Epithelial cell of proximal tubule (primary cell): ENCODE results near the gene SHISAL1. TPM values are rescaled to one million over a fixed set of nuclear protein-coding genes. Genes with fewer than 3 reads are reported as not detected.

Experiments
- DNase-seq: peaks from one replicate; pipeline ENCODE4 v3.0.0-alpha.2; 2011; ENCODE audit warnings: low read depth
- H3K4me3 ChIP-seq: 2 replicates; pipeline ENCODE4 v1.5.1; 2011; ENCODE audit warnings: low read depth, mild to moderate bottlenecking, low read length
- CTCF ChIP-seq: conservative IDR thresholded peaks from 2 replicates; pipeline ENCODE4 v1.5.1; 2012; ENCODE audit warnings: low read depth, mild to moderate bottlenecking, low read length
- total RNA-seq: library from RNA; depleted of rRNA; stranded (reverse); fragments of >200 nt; gene quantifications from 2 replicates; pipeline ENCODE4 v1.2.3, GENCODE V29; 2015

Gene SHISAL1
- total RNA-seq, 1 donor from 2014 or later: not detected

- no peak for DNase-seq
- H3K4me3 ChIP-seq: no peak overlapping the region
- no peak for TF ChIP-seq CTCF
Observed at GRCh38 chr22:44248926-44249325, 63.8 kb downstream of the SHISAL1 start.

GRCh38 chr22:44247923-44248892, 64.5 kb downstream of the SHISAL1 start:
- no peak for DNase-seq
- TF ChIP-seq CTCF: no peak

GRCh38 chr22:44247346-44247745, 65.4 kb downstream of the SHISAL1 start:
- DNase-seq: no peak
- H3K4me3 ChIP-seq: no peak overlapping the region
- no peak for TF ChIP-seq CTCF

More at GRCh38 chr22:44247923-44248892, 64.5 kb downstream of the SHISAL1 start:
- H3K4me3 ChIP-seq: no peak overlapping the region

- TF ChIP-seq CTCF: no peak
- H3K4me3 ChIP-seq: no peak overlapping the region
- DNase-seq: no peak
Observed at GRCh38 chr22:44246615-44247326, 66.0 kb downstream of the SHISAL1 start.

GRCh38 chr22:44245867-44246266, 66.9 kb downstream of the SHISAL1 start:
- TF ChIP-seq CTCF: no peak
- no peak overlapping the region for H3K4me3 ChIP-seq
- no peak for DNase-seq

- no peak overlapping the region for H3K4me3 ChIP-seq
- TF ChIP-seq CTCF: no peak
- no peak for DNase-seq
Observed at GRCh38 chr22:44245438-44245837, 67.3 kb downstream of the SHISAL1 start.
